WTC11 (cell line): ENCODE measurements around the gene CYP24A1. TPM values are rescaled to one million over a fixed set of nuclear protein-coding genes. Genes with fewer than 3 reads are reported as not detected.

Experiments
- ATAC-seq: fragments of 200-7000 bp; cut with Tn5 transposase; 2 replicates; pipeline ENCODE4 v1.10.0; 2021; ENCODE audit warnings: mild to moderate bottlenecking, moderate library complexity
- CTCF ChIA-PET: fragments of 300-600 bp; sonication (Branson Sonifier 250); formaldehyde crosslinking; loops from one replicate; lab custom pipeline; 2021; ENCODE audit warnings: antibody characterized with exemption; lab: Charles Lee
- POLR2A ChIA-PET: fragments of 350-600 bp; sonication (Branson Sonifier 250); formaldehyde crosslinking; loops from one replicate; lab custom pipeline; 2021; ENCODE audit warnings: antibody characterized with exemption; lab: Charles Lee
- DNase-seq: peaks from one replicate; pipeline ENCODE4 v3.0.0; 2021; ENCODE audit warnings: low spot score
- H3K27ac Mint-ChIP-seq: 2 replicates; pipeline ENCODE4 v1.8.0; 2021; ENCODE audit warnings: mixed read lengths
- H3K27me3 Mint-ChIP-seq: 2 replicates; pipeline ENCODE4 v1.8.0; 2021; ENCODE audit warnings: low read depth, mild to moderate bottlenecking, moderate library complexity, mixed read lengths
- H3K36me3 Mint-ChIP-seq: 2 replicates; pipeline ENCODE4 v1.8.0; 2021; ENCODE audit warnings: mixed read lengths
- H3K4me1 Mint-ChIP-seq: 2 replicates; pipeline ENCODE4 v1.8.0; 2022; ENCODE audit warnings: mixed read lengths
- H3K4me3 Mint-ChIP-seq: 2 replicates; pipeline ENCODE4 v1.8.0; 2021; ENCODE audit warnings: mild to moderate bottlenecking, moderate library complexity, mixed read lengths
- H3K9me3 Mint-ChIP-seq: 2 replicates; pipeline ENCODE4 v1.8.0; 2021; ENCODE audit warnings: mixed read lengths
- CBFB ChIP-seq: sonication (generic); formaldehyde crosslinking; IDR thresholded peaks from 2 replicates; pipeline ENCODE4 v1.8.1; 2022; ENCODE audit warnings: mild to moderate bottlenecking, low read depth, missing genetic modification reagents
- GTF2I ChIP-seq: fragments of 250-450 bp; sonication (Bioruptor Pico); conservative IDR thresholded peaks from 2 replicates; pipeline ENCODE4 v1.4.0; 2021; ENCODE audit warnings: mild to moderate bottlenecking
- HMGA2 ChIP-seq: fragments of 250-450 bp; sonication (Bioruptor Pico); IDR thresholded peaks from 2 replicates; pipeline ENCODE4 v1.4.0; 2021; ENCODE audit warnings: mild to moderate bottlenecking, moderate library complexity
- JAZF1 ChIP-seq: fragments of 250-450 bp; sonication (Bioruptor Pico); IDR thresholded peaks from 2 replicates; pipeline ENCODE4 v1.9.0; 2021; ENCODE audit warnings: moderate library complexity, mild to moderate bottlenecking, inconsistent platforms
- KAT7 ChIP-seq: sonication (generic); formaldehyde crosslinking; IDR thresholded peaks from 2 replicates; pipeline ENCODE4 v1.8.1; 2023; ENCODE audit warnings: missing genetic modification reagents, mild to moderate bottlenecking, borderline replicate concordance
- MYBL2 ChIP-seq: sonication (generic); formaldehyde crosslinking; IDR thresholded peaks from 2 replicates; pipeline ENCODE4 v1.8.1; 2023; ENCODE audit warnings: mild to moderate bottlenecking, moderate library complexity, missing genetic modification reagents
- NFATC4 ChIP-seq: fragments of 250-450 bp; sonication (Bioruptor Pico); IDR thresholded peaks from 2 replicates; pipeline ENCODE4 v1.9.0; 2021; ENCODE audit warnings: mild to moderate bottlenecking
- NR3C1 ChIP-seq: sonication (generic); formaldehyde crosslinking; conservative IDR thresholded peaks from 2 replicates; pipeline ENCODE4 v1.8.1; 2023; ENCODE audit warnings: low read depth, mild to moderate bottlenecking, missing genetic modification reagents
- PRRX2 ChIP-seq: fragments of 250-450 bp; sonication (Bioruptor Pico); IDR thresholded peaks from 2 replicates; pipeline ENCODE4 v1.8.0; 2021; ENCODE audit warnings: mild to moderate bottlenecking
- RELA ChIP-seq: sonication (generic); formaldehyde crosslinking; IDR thresholded peaks from 2 replicates; pipeline ENCODE4 v1.8.1; 2022; ENCODE audit warnings: missing genetic modification reagents, mild to moderate bottlenecking, borderline replicate concordance
- RORB ChIP-seq: fragments of 250-450 bp; sonication (Bioruptor Pico); IDR thresholded peaks from 2 replicates; pipeline ENCODE4 v1.9.0; 2021; ENCODE audit warnings: mild to moderate bottlenecking
- STAT6 ChIP-seq: sonication (generic); formaldehyde crosslinking; conservative IDR thresholded peaks from 2 replicates; pipeline ENCODE4 v1.8.1; 2023; ENCODE audit warnings: mild to moderate bottlenecking, low read depth, missing genetic modification reagents, moderate library complexity
- TCF7 ChIP-seq: sonication (generic); formaldehyde crosslinking; IDR thresholded peaks from 2 replicates; pipeline ENCODE4 v1.8.0; 2022; ENCODE audit warnings: mild to moderate bottlenecking, low read depth, missing genetic modification reagents, moderate library complexity
- TEAD4 ChIP-seq: sonication (generic); formaldehyde crosslinking; IDR thresholded peaks from 2 replicates; pipeline ENCODE4 v1.8.0; 2022; ENCODE audit warnings: mild to moderate bottlenecking, missing genetic modification reagents
- USF2 ChIP-seq: sonication (generic); formaldehyde crosslinking; IDR thresholded peaks from 2 replicates; pipeline ENCODE4 v1.8.1; 2023; ENCODE audit warnings: mild to moderate bottlenecking, missing genetic modification reagents, moderate library complexity
- ZNF219 ChIP-seq: sonication (generic); formaldehyde crosslinking; IDR thresholded peaks from 2 replicates; pipeline ENCODE4 v1.8.0; 2023; ENCODE audit warnings: missing genetic modification reagents, mild to moderate bottlenecking, borderline replicate concordance
- ZNF532 ChIP-seq: fragments of 250-450 bp; sonication (Bioruptor Pico); IDR thresholded peaks from 2 replicates; pipeline ENCODE4 v1.9.0; 2021; ENCODE audit warnings: mild to moderate bottlenecking, borderline replicate concordance
- ZNF671 ChIP-seq: fragments of 250-450 bp; sonication (Bioruptor Pico); IDR thresholded peaks from 2 replicates; pipeline ENCODE4 v1.8.0; 2021; ENCODE audit warnings: mild to moderate bottlenecking
- total RNA-seq: library from RNA; stranded (reverse); gene quantifications from 3 replicates; pipeline ENCODE4 v1.2.3, GENCODE V29; 2021

Gene CYP24A1
- total RNA-seq, 1 experiment from 2014 or later = not detected

- TF ChIP-seq ZNF532 (CRISPR knock-in tag) = no peak
- no peak for TF ChIP-seq ZNF671 (CRISPR knock-in tag)
- TF ChIP-seq KAT7 (CRISPR knock-in tag) = no peak
- no peak for TF ChIP-seq HMGA2
- TF ChIP-seq STAT6 (CRISPR knock-in tag) = no peak
- no peak for TF ChIP-seq MYBL2 (CRISPR knock-in tag)
Observed at GRCh38 chr20:54190217-54190616, 16.4 kb upstream of the CYP24A1 start (continued).

- ChIA-PET POLR2A (no interaction called here), CTCF (no interaction called here)
- no peak overlapping the region for H3K4me3 Mint-ChIP-seq
- peaks cover 5% of the 10 kb centered on the region; the same call in 1 of the 2 replicates for H3K9me3 Mint-ChIP-seq
- no peaks in the 10 kb centered on the region for H3K36me3 Mint-ChIP-seq
- ATAC-seq = no peak
- no peak for TF ChIP-seq RORB (CRISPR knock-in tag)
- TF ChIP-seq RELA (CRISPR knock-in tag) = no peak
- no peak for TF ChIP-seq NR3C1
- TF ChIP-seq PRRX2 (CRISPR knock-in tag) = no peak
- no peak for TF ChIP-seq GTF2I (CRISPR knock-in tag)
- TF ChIP-seq JAZF1 = no peak
- TF ChIP-seq NFATC4 (CRISPR knock-in tag) = no peak
- no peak for TF ChIP-seq ZNF219 (CRISPR knock-in tag)
- TF ChIP-seq CBFB (CRISPR knock-in tag) = no peak
- no peak for TF ChIP-seq USF2 (CRISPR knock-in tag)
- no peak for TF ChIP-seq TCF7 (CRISPR knock-in tag)
- no peak for DNase-seq
- H3K27ac Mint-ChIP-seq = no peak overlapping the region
- H3K27me3 Mint-ChIP-seq = no peaks in the 10 kb centered on the region; the same call in 1 of the 2 replicates
- 0 out of 2 replicates have a peak, but pooled peaks cover 2% of the 10 kb centered on the region for H3K4me1 Mint-ChIP-seq
Observed at GRCh38 chr20:54189630-54190029, 15.8 kb upstream of the CYP24A1 start.

- no peak overlapping the region for H3K27ac Mint-ChIP-seq
Observed at GRCh38 chr20:54188132-54188849, 14.5 kb upstream of the CYP24A1 start.

More at GRCh38 chr20:54188132-54188849, 14.5 kb upstream of the CYP24A1 start:
- peaks cover 5% of the 10 kb centered on the region; the same call in 1 of the 2 replicates for H3K9me3 Mint-ChIP-seq
- no peak for DNase-seq
- ChIA-PET CTCF (no interaction called here), POLR2A (no interaction called here)
- H3K27me3 Mint-ChIP-seq = no peaks in the 10 kb centered on the region; the same call in 1 of the 2 replicates
- no peak for ATAC-seq
- TF ChIP-seq STAT6 (CRISPR knock-in tag) = no peak
- 0 out of 2 replicates have a peak, but pooled peaks have one; percentile 20 for TF ChIP-seq USF2 (CRISPR knock-in tag)
- no peak for TF ChIP-seq JAZF1
- TF ChIP-seq TEAD4 (CRISPR knock-in tag) = no peak
- H3K4me3 Mint-ChIP-seq = no peak overlapping the region
- H3K36me3 Mint-ChIP-seq = no peaks in the 10 kb centered on the region
- H3K4me1 Mint-ChIP-seq = no peaks in the 10 kb centered on the region
